KBM-7 (cell line): Measurements from ENCODE around the gene PPFIA2.
"Not testable (repeated sequence)": the region's sequence is repeated elsewhere in the genome, so short reads cannot be mapped to it uniquely, and the experiment has no call there.

ENCODE experiments used
- DNase-seq: peaks from one replicate; pipeline ENCODE4 v3.0.0-alpha.2; 2015
- in situ Hi-C: fragments of 300-500 bp; cut with MboI; formaldehyde crosslinking; loops from 2 replicates; pipeline ENCODE4 v1.14.3; 2020; ENCODE audit warnings: low sequenced_read_pairs, low pct_unique_long_range_greater_than_20kb, mixed read lengths

The PPFIA2 gene

GRCh38 chr12:81252228-81252627, 506.9 kb downstream of the PPFIA2 start:
- in situ Hi-C loops, result no loop called here
- no peak for DNase-seq

- in situ Hi-C loops, result no loop called here
Observed at GRCh38 chr12:81249976-81250375, 509.2 kb downstream of the PPFIA2 start.

DNA sequence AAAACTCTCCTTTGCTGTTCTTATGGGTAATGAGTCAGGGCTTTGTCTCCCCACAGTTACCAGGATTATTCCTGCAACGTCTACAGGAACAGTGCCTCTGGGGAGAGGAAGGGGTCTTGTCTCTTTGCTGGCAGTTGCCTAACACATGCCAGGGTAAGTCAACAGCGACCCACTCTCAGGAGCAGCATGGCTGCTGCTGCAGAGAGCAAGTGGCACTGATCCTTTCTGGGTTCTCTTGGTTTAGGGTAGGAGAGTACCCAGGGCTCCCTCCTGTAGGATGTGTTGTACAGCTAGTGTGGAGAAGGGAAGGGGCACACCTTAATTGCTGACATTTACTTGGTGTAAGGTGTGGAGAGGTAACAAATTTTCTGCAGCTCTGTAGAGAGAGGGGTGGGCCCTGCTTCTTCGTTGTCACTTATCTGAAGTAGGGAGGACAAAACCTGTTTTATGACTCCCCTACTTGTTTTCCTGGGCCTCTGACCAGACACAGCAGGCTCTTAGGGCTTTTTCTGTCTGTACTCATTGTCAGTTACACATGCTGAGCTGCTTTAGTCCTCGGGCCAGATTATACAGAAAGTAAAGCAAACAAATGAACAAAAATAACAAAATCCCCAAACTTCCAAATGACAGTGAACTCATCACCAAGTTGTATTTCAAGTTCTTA, 513.1 kb downstream of the PPFIA2 start:
- DNase-seq, result no peak
- in situ Hi-C loops, result no loop called here

More at GRCh38 chr12:81249976-81250375, 509.2 kb downstream of the PPFIA2 start:
- DNase-seq, result no peak

GRCh38 chr12:81245458-81245857, 513.7 kb downstream of the PPFIA2 start:
- no peak for DNase-seq
- in situ Hi-C loops, result no loop called here

DNA sequence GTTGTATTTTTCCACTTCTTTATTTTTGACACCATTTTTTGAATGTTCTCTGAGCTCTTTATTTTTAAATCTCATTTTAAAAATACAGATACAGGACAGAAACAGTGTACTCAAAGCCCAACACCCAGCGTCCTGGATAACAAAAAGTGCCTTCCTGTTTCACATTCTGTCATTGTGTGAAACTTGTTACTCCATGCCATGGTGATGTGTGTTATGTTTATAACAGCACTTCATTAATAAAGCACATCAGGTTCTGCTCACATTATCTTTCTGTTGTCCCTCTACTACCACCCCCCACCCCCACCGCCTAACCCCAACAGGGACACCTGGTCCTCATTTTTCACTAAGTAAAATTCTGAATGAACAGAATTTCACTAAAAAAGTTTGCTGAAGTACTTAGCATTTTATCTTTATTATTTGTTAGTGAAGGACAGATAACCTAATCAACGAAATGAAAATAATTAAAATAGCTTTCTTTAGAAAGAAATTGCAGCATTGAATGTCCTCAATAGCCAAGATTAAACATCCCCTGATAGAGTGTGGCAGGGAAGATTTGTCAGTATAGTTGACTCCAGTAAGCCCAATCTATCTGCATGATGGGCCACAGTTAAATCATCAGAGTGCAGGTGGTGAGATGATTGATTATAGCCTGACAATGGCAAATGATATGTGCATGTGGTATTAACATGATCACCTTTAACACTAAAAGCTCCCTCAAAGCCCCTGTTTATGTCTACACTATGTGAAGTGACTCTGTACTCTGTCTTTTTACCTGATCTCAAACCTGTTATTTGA, 527.4 kb downstream of the PPFIA2 start:
- in situ Hi-C loops, result no loop called here
- DNase-seq, result no peak

DNA sequence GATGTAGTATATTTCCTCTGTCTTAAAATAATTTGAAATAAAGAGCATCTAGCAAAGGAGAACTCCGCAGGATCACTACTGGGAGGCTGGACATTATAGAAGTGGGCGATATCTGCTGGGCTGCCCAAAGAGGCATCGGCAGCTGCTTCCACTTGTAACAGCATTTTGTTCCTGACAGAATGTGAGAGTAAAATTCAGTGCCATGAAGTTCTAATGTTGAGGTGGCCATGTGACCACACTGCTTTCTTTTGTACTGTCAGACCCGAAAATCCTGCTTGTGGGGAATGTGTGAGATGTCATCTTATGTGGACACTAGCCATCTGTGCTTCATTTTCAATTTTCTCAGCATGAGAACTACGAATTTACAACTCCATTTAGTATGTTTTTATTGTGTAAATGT, 529.4 kb downstream of the PPFIA2 start:
- in situ Hi-C loops, result no loop called here
- no peak for DNase-seq

DNA sequence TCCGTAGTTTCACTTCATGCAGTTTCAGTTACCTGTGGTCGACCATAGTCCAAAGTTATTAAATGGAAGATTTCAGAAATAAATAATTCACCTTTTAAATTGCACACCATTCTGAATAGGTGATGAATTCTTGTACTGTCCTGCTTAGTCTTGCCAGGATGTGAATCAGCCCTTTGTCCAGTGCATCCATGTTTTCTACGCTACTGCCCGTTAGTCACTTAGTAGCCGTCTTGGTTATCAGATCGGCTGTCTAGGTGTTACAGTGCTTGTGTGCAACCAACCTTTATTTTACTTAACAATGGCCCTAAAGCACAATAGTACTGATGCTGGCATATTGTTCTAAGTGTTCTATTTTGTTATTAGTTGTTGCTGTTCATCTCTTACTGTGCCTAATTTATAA, 534.5 kb downstream of the PPFIA2 start:
- DNase-seq, result no peak
- in situ Hi-C loops, result no loop called here

DNA sequence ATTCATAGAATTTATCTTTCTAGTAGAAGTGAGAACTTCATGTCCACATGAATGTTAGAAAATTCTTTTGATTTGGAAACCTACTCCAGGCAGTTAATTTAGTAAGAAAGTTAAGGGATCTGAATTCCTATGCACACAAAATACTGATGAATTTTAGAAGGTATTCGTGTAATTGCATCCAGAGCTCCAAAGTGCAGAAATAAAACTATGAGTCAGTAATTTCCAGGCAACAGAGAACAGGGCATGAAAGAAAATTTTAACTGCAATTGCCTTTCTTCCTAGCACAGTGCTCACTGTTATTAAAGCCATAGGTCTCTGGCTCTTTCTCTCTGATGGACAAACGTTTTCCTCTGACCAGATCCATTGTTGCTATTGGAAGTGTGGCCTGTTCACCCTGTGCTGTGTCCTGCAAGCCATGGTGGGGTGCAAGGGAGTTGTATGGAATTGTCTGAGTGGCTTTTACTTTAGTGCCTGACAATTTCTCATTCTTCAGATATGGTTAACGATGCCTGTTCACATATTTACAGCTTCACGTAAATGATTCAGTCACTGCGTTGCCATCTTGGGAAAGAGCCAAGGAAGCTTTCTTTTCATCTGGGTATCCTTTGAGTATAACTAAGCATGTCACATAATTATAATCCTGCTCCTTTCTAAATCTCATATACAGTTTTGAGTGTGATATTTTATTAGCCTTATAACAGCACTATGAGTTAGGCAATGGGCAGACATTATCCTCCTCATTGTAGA, 536.1 kb downstream of the PPFIA2 start:
- in situ Hi-C loops, result no loop called here
- DNase-seq, result no peak

DNA sequence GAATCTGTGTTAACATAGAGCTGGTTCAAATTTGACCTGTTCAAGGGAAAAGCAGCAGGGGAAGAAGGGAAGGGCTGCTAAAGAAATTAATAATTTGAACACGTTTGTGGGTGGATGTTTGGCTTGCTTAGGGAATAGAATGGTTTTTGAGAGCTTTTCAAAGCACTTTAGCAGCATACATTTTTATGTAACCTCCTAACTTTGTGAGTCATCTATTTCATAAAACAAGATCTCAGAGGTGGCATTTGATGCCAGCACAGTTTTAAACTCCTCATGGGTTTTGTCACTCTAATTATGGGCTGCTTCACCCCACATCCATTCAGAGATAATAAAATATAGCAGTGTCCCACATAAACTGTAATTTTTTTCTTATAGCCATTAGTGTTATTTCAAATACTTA, 537.5 kb downstream of the PPFIA2 start:
- DNase-seq, result no peak
- in situ Hi-C loops, result no loop called here

- no peak for DNase-seq
- in situ Hi-C loops, result no loop called here
Observed at GRCh38 chr12:81216739-81217138, 542.4 kb downstream of the PPFIA2 start.

GRCh38 chr12:81212996-81213696, 546.0 kb downstream of the PPFIA2 start:
- no peak for DNase-seq
- in situ Hi-C loops, result no loop called here

DNA sequence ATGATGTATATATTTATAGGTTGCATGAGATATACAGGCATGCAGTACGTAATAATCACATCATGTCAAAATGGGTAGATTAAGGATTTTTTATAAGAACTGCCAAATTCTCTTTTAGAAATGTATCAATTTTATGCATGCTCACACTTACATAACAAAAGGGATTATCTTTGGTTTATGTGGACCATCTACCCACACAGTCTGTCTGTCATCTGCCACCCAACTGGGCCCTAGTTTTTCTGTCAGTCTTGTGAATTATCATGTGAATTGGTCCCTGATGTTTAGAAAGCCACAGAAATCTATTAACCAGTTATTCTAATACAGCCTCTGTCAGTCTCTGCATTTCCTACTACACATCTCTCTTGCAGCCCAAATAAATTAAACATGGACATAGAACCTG, 547.8 kb downstream of the PPFIA2 start:
- DNase-seq, result no peak
- in situ Hi-C loops, result no loop called here

DNA sequence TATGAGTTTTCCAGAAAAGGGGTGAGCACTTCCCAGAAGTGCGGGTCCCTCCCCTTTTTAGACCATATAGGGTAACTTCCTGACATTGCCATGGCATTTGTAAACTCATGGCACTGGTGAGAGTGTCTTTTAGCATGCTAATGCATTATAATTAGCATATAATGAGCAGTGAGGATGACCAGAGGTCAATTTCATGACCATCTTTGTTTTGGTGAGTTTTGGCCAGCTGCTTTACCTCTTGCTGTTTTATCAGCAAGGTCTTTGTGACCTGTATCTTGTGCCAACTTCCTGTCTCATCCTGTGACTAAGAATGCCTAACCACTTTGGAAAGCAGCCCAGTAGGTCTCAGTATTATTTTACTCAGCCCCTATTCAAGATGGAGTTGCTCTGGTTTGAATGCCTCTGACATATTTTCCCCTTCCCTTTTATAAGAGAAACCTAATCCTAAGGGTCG, 549.4 kb downstream of the PPFIA2 start:
- DNase-seq, in situ Hi-C loops: not testable (repeated sequence)

GRCh38 chr12:81209012-81209411, 550.1 kb downstream of the PPFIA2 start:
- in situ Hi-C loops, result no loop called here
- no peak for DNase-seq

- in situ Hi-C loops, result no loop called here
- no peak for DNase-seq
Observed at GRCh38 chr12:81208187-81208911, 550.8 kb downstream of the PPFIA2 start.
